ENCODE results near the gene RHOV. TPM values are rescaled to one million over a fixed set of nuclear protein-coding genes. Genes with fewer than 3 reads are reported as not detected.

The RHOV gene
- polyA plus RNA-seq, 2 of the 4 experiments (the other 2 are of a cell fraction) = 7.6 to 13.0 TPM

- TF ChIP-seq, protein P1, sequence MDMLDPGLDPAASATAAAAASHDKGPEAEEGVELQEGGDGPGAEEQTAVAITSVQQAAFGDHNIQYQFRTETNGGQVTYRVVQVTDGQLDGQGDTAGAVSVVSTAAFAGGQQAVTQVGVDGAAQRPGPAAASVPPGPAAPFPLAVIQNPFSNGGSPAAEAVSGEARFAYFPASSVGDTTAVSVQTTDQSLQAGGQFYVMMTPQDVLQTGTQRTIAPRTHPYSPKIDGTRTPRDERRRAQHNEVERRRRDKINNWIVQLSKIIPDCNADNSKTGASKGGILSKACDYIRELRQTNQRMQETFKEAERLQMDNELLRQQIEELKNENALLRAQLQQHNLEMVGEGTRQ (IDR thresholded peaks at IDR 0.05) = no peak
- TF ChIP-seq RAD21 (conservative IDR thresholded peaks at IDR 0.05 in 1 of 2, IDR thresholded peaks at IDR 0.05 in 1 of 2) (no peak), EHMT2 (IDR thresholded peaks at IDR 0.05; ENCODE audit: low read depth) (no peak), KDM1A (IDR thresholded peaks at IDR 0.05; ENCODE audit: low read depth) (no peak), ZFP36 (IDR thresholded peaks at IDR 0.05; ENCODE audit: borderline replicate concordance, partially characterized antibody) (no peak), ESRRA (IDR thresholded peaks at IDR 0.05; ENCODE audit: borderline replicate concordance, low read length) (no peak), CBX8 (IDR thresholded peaks at IDR 0.05) (no peak), ZSCAN20 (CRISPR knock-in tag; IDR thresholded peaks at IDR 0.05) (no peak), BHLHE40 (IDR thresholded peaks at IDR 0.05; ENCODE audit: low read depth, low read length) (no peak)
Observed at GRCh38 chr15:40853241-40853890, 20.7 kb downstream of the RHOV start (continued).

- POLR2A ChIA-PET = no interaction called here
Observed at GRCh38 chr15:40852529-40852928, 21.5 kb downstream of the RHOV start.

DNA sequence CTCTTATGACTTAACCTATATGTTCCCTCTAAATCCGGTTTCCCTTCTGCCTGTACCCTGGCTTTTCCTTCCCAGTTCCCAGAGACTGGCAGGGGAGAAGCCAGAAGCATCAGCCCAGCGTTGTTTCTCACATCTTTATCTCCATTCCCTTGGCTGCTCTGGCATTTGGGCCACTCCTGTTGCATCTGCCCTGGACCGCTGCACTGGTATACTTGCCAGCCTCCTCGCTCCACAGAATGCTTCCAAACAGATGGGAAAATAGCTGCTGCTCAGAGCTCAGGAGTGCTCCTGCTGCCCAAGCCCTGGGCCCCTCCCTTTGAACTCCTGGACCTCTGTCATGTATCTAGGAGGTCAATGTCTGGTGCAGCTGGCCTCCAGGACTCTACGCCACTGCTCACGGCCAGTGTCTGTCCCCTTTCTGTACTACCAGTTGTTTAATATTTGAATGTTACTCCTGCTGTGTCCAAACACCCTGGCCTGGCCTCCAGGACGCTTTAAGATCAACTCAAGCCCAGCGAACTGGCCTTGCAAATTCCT is 23.4 kb downstream of the RHOV start:
- no peak for ATAC-seq

More at GRCh38 chr15:40852529-40852928, 21.5 kb downstream of the RHOV start:
- Histone ChIP-seq H3K27ac (no peak overlapping the region), H3K4me3 (no peak overlapping the region), H3K9me3 (no peaks in the 10 kb centered on the region), H3K4me2 (no peak overlapping the region), H3K4me1 (peaks cover 10% of the 10 kb centered on the region)
- no peak for DNase-seq (ENCODE audit: low read depth in 1 of 2, low spot score in 1 of 2)
- no peak for ATAC-seq
- CTCF ChIA-PET = interaction anchor here (0.6 to 2.5 kb wide), 3 partner anchors 9 to 259 kb away, joined by 4 to 5 read pairs (median 5); partner anchors contain the start of gene SPINT1
- no peak for TF ChIP-seq ESRRA (IDR thresholded peaks at IDR 0.05; ENCODE audit: borderline replicate concordance, low read length)
- no peak for TF ChIP-seq NR3C1 (IDR thresholded peaks at IDR 0.05)
- TF ChIP-seq JUN (IDR thresholded peaks at IDR 0.05) = no peak
- no peak for TF ChIP-seq POLR2AphosphoS2 (conservative IDR thresholded peaks at IDR 0.05; ENCODE audit: low read length)
- no peak for TF ChIP-seq HOXB13 (CRISPR knock-in tag; IDR thresholded peaks at IDR 0.05; ENCODE audit: low read depth)
- TF ChIP-seq KDM5A (IDR thresholded peaks at IDR 0.05) = no peak
- TF ChIP-seq EHMT2 (IDR thresholded peaks at IDR 0.05; ENCODE audit: low read depth) = no peak
- TF ChIP-seq CHD2 (IDR thresholded peaks at IDR 0.05; ENCODE audit: low read length, partially characterized antibody) = no peak
- TF ChIP-seq MAZ (IDR thresholded peaks at IDR 0.05; ENCODE audit: borderline replicate concordance, low read depth, low read length) = no peak
- TF ChIP-seq CHD4 (IDR thresholded peaks at IDR 0.05; ENCODE audit: borderline replicate concordance) = no peak
- no peak for TF ChIP-seq EP300 (IDR thresholded peaks at IDR 0.05)
- TF ChIP-seq HOXB5 (CRISPR knock-in tag; IDR thresholded peaks at IDR 0.05) = no peak
- FAIRE-seq = no peak
- WGBS (ENCODE audit: missing lambda C conversion rate) = 81% methylated on average over 5 of the region's 5 CpGs

More for the DNA sequence above, 23.4 kb downstream of the RHOV start:
- ChIA-PET POLR2A (no interaction called here), CTCF (interaction anchor here (1.9 to 8.2 kb wide), 2 partner anchors 7 to 43 kb away, joined by 4 to 82 read pairs; partner anchors contain the start of gene VPS18)
- WGBS (ENCODE audit: missing lambda C conversion rate) = 78% methylated on average over 8 of the region's 8 CpGs
- Histone ChIP-seq H3K9me3 (no peaks in the 10 kb centered on the region), H3K4me3 (no peak overlapping the region), H3K27ac (no peak overlapping the region), H3K4me1 (peaks cover 21% of the 10 kb centered on the region), H3K4me2 (no peak overlapping the region)
- no peak for FAIRE-seq
- TF ChIP-seq, protein P2, sequence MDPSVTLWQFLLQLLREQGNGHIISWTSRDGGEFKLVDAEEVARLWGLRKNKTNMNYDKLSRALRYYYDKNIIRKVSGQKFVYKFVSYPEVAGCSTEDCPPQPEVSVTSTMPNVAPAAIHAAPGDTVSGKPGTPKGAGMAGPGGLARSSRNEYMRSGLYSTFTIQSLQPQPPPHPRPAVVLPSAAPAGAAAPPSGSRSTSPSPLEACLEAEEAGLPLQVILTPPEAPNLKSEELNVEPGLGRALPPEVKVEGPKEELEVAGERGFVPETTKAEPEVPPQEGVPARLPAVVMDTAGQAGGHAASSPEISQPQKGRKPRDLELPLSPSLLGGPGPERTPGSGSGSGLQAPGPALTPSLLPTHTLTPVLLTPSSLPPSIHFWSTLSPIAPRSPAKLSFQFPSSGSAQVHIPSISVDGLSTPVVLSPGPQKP (IDR thresholded peaks at IDR 0.05; ENCODE audit: low read depth, low read length) = no peak
- TF ChIP-seq E2F6 (IDR thresholded peaks at IDR 0.05; ENCODE audit: borderline replicate concordance, low read depth) (no peak), HOXA7 (CRISPR knock-in tag; IDR thresholded peaks at IDR 0.05) (no peak), CBX8 (IDR thresholded peaks at IDR 0.05) (no peak), CEBPB (IDR thresholded peaks at IDR 0.05) (no peak), EP300 (IDR thresholded peaks at IDR 0.05) (no peak), POLR2A (IDR thresholded peaks at IDR 0.05; ENCODE audit: low read length) (no peak)
- DNase-seq (ENCODE audit: low read depth in 1 of 2, low spot score in 1 of 2) = no peak

Measured in A549 (cell line).